Transverse colon (tissue), 4 donors: ENCODE measurements around the gene PPIH.

ENCODE experiments used
- EP300 ChIP-seq: sonication (generic); formaldehyde crosslinking; IDR thresholded peaks from one replicate; pipeline ENCODE4 v1.6.1; 2017; ENCODE audit warnings: antibody characterized with exemption, low read depth
- POLR2A ChIP-seq: fragments of 450-650 bp; IDR thresholded peaks from one replicate; pipeline ENCODE4 v1.6.1; 2016; ENCODE audit warnings: antibody characterized with exemption, mild to moderate bottlenecking, moderate library complexity
- POLR2AphosphoS5 ChIP-seq, 3 donors: sonication (generic); formaldehyde crosslinking; IDR thresholded peaks; one replicate each; pipeline ENCODE4 v1.6.1; 2016; ENCODE audit warnings: antibody characterized with exemption in 3 of 3
- TF ChIP-seq, protein P1 (sequence below), 5 experiments: fragments of 200-600 bp in 3 of 5; fragments of 450-650 bp in 2 of 5; sonication (generic) in 3 of 5; IDR thresholded peaks; 1 replicate in 2 of 5; 2 replicates in 3 of 5; pipeline ENCODE4 v1.5.1; 2016 to 2017; ENCODE audit warnings: antibody characterized with exemption in 5 of 5, inconsistent platforms in 3 of 5, mild to moderate bottlenecking in 2 of 5, moderate library complexity in 1 of 5

GRCh38 chr1:42680921-42681683 is 22.9 kb downstream of the PPIH start:
- TF ChIP-seq, protein P1, sequence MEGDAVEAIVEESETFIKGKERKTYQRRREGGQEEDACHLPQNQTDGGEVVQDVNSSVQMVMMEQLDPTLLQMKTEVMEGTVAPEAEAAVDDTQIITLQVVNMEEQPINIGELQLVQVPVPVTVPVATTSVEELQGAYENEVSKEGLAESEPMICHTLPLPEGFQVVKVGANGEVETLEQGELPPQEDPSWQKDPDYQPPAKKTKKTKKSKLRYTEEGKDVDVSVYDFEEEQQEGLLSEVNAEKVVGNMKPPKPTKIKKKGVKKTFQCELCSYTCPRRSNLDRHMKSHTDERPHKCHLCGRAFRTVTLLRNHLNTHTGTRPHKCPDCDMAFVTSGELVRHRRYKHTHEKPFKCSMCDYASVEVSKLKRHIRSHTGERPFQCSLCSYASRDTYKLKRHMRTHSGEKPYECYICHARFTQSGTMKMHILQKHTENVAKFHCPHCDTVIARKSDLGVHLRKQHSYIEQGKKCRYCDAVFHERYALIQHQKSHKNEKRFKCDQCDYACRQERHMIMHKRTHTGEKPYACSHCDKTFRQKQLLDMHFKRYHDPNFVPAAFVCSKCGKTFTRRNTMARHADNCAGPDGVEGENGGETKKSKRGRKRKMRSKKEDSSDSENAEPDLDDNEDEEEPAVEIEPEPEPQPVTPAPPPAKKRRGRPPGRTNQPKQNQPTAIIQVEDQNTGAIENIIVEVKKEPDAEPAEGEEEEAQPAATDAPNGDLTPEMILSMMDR (IDR thresholded peaks at IDR 0.05): peak in 1 of 5 experiments; percentile 7
- TF ChIP-seq POLR2A: no peak
- no peak for TF ChIP-seq EP300
- TF ChIP-seq POLR2AphosphoS5 (IDR thresholded peaks at IDR 0.05): no peak
